ENCODE results near the gene APOBEC2. TPM values are rescaled to one million over a fixed set of nuclear protein-coding genes. Genes with fewer than 3 reads are reported as not detected.

Gene APOBEC2
- total and polyA plus RNA-seq, 2 of the 4 experiments (the other 2 are of a cell fraction): not detected

- H4K5ac ChIP-seq (ENCODE audit: low read depth, low read length): peak within 1 kb of the TSS; percentile 32
- H3K23ac ChIP-seq (ENCODE audit: low read depth, low read length): peak within 1 kb of the TSS; percentile 73
- peak within 1 kb of the TSS; percentile 80 to 91 for H4K8ac ChIP-seq (ENCODE audit: low read depth in 2 of 2, low read length in 2 of 2)
- 1% methylated on average over 14 of the region's 63 CpGs; no CpG with 5 or more reads in 1 of the 2 experiments for WGBS, 2 experiments (ENCODE audit: extremely low coverage in 2 of 2, insufficient read length in 1 of 2)
- peaks cover 10% of the 10 kb centered on the region for H4K20me1 ChIP-seq (ENCODE audit: insufficient read depth, low read length)
- POLR2A ChIA-PET (ENCODE audit: unreplicated experiment): interaction anchor here (0.5 to 0.8 kb wide), 2 partner anchors 9 to 75 kb away, joined by 3 read pairs; no protein-coding TSS in a partner anchor
- peak within 1 kb of the TSS; percentile 35 for H3K18ac ChIP-seq (ENCODE audit: low read depth, low read length)
- H3K4ac ChIP-seq (ENCODE audit: low read depth, low read length): peak within 1 kb of the TSS; percentile 93
- peak within 1 kb of the TSS; percentile 98 for H2AK9ac ChIP-seq (replicated peaks; ENCODE audit: low read depth, low read length, poor library complexity)
- peak within 1 kb of the TSS; percentile 41; the same call in 1 of the 2 replicates for H2BK120ac ChIP-seq (ENCODE audit: low read depth, low read length)
- no peaks in the 10 kb centered on the region for H3K9me3 ChIP-seq (ENCODE audit: control insufficient read depth, insufficient read depth, low read length)
- peak within 1 kb of the TSS; percentile 93 for H3K27ac ChIP-seq (ENCODE audit: insufficient read depth, low read length)
- peak within 1 kb of the TSS; percentile 18; the same call in 1 of the 2 replicates for H2AK5ac ChIP-seq (ENCODE audit: low read depth, low read length)
- BruUV-seq (replicated peaks): no TSS peak
- H3K4me1 ChIP-seq (ENCODE audit: control insufficient read depth, insufficient read depth, low read length): peaks cover 3% of the 10 kb centered on the region
- H3K79me1 ChIP-seq (ENCODE audit: low read depth in 1 of 2, low read length in 2 of 2): peaks cover 10 to 16% of the 10 kb centered on the region in 2 experiments; a peak in 3 of 4 replicates
- H3K9ac ChIP-seq (ENCODE audit: low read depth, low read length): peak within 1 kb of the TSS; percentile 92
- peak within 1 kb of the TSS; percentile 82 for H2BK5ac ChIP-seq (ENCODE audit: low read depth, low read length, poor library complexity, severe bottlenecking)
- peak within 1 kb of the TSS; percentile 94 for H2AFZ ChIP-seq (replicated peaks; ENCODE audit: low read length, poor library complexity)
- H2BK15ac ChIP-seq (ENCODE audit: low read depth, low read length): peak within 1 kb of the TSS; percentile 64; the same call in 2 of the 3 replicates
- no peak for DNase-seq
- H3K14ac ChIP-seq (replicated peaks; ENCODE audit: low read depth, low read length): peak within 1 kb of the TSS; percentile 92
- CTCF ChIA-PET: no interaction called here
- ATAC-seq (ENCODE audit: low read depth): peak; percentile 72
- no peaks in the 10 kb centered on the region for H3K36me3 ChIP-seq (ENCODE audit: control insufficient read depth, insufficient read depth, low read length)
- H3K27me3 ChIP-seq (ENCODE audit: control insufficient read depth, insufficient read depth, low read length): no peaks in the 10 kb centered on the region
- H2BK20ac ChIP-seq (ENCODE audit: low read depth, low read length): no peak within 1 kb of the TSS
- intact Hi-C loops (cut with micrococcal nuclease): loop anchor here (5.0 kb wide), 2 partner anchors 245 to 610 kb away; no protein-coding TSS in a partner anchor
- in situ Hi-C loops (cut with MboI; ENCODE audit: low sequenced_read_pairs): no loop called here
- dilution Hi-C loops (cut with HindIII; ENCODE audit: low sequenced_read_pairs, unreplicated experiment): no loop called here
- H3K56ac ChIP-seq (ENCODE audit: extremely low read depth, insufficient read depth, low read length): peak within 1 kb of the TSS; percentile 92
- H4K91ac ChIP-seq (ENCODE audit: insufficient read depth, low read depth, low read length): peak within 1 kb of the TSS; percentile 84
- peak within 1 kb of the TSS; percentile 72 for H3K4me3 ChIP-seq (ENCODE audit: insufficient read depth, low read depth, low read length)
- peak within 1 kb of the TSS; percentile 76 for H3K4me2 ChIP-seq (ENCODE audit: low read depth, low read length)
- H3K9me1 ChIP-seq (ENCODE audit: insufficient read depth, low read length): peaks cover 6% of the 10 kb centered on the region
- TF ChIP-seq CHD1 (IDR thresholded peaks at IDR 0.05; ENCODE audit: low read depth, low read length) (no peak), CEBPB (IDR thresholded peaks at IDR 0.05; ENCODE audit: low read depth, low read length) (no peak), POLR2A (IDR thresholded peaks at IDR 0.05; ENCODE audit: low read depth, low read length) (peak; percentile 68), SMC3 (IDR thresholded peaks at IDR 0.05; ENCODE audit: low read depth, low read length) (no peak), MAZ (IDR thresholded peaks at IDR 0.05; ENCODE audit: borderline replicate concordance, low read depth, low read length) (peak; percentile 36; the same call in 1 of the 2 replicates), MAFK (IDR thresholded peaks at IDR 0.05; ENCODE audit: low read depth, low read length) (no peak), FOS (IDR thresholded peaks at IDR 0.05; ENCODE audit: low read depth, low read length) (no peak), RFX5 (IDR thresholded peaks at IDR 0.05; ENCODE audit: low read depth, low read length) (no peak), CTCF (conservative IDR thresholded peaks at IDR 0.05; ENCODE audit: low read depth, low read length) (0 out of 2 replicates have a peak, but pooled peaks have one; percentile 0), RCOR1 (IDR thresholded peaks at IDR 0.05; ENCODE audit: insufficient replicate concordance, low read length) (no peak), BHLHE40 (IDR thresholded peaks at IDR 0.05; ENCODE audit: low read depth, low read length) (no peak), USF2 (IDR thresholded peaks at IDR 0.05; ENCODE audit: low read depth, low read length) (no peak), RAD21 (IDR thresholded peaks at IDR 0.05; ENCODE audit: low read length) (no peak)
Observed at GRCh38 chr6:41071923-41072835, 19.2 kb downstream of the APOBEC2 start, which contains the start of gene OARD1. Gene OARD1, minus strand, starts transcription at chr6:41072356. Its CDS starts 722 bp downstream, at chr6:41071634.
